Liver (tissue), 9 donors: Measurements from ENCODE around the gene MMP14. TPM values are rescaled to one million over a fixed set of nuclear protein-coding genes. Genes with fewer than 3 reads are reported as not detected.

ENCODE experiments used
- DNase-seq: peaks from one replicate; pipeline ENCODE4 v3.0.0-alpha.2; 2017; ENCODE audit warnings: low spot score
- H3K27ac ChIP-seq, 2 donors: one replicate each; pipeline ENCODE4 v1.7.0; 2013; ENCODE audit warnings: inconsistent platforms in 2 of 2, low read length in 2 of 2, control low read depth in 1 of 2, low read depth in 1 of 2, mild to moderate bottlenecking in 1 of 2
- H3K27me3 ChIP-seq, 4 donors: one replicate each; pipeline versions ENCODE4 v1.6.1 to v1.7.0; 2013; ENCODE audit warnings: low read length in 3 of 4, inconsistent platforms in 1 of 4, mild to moderate bottlenecking in 1 of 4, moderate library complexity in 1 of 4; ENCODE audit not compliant: control insufficient read depth in 4 of 4, insufficient read depth in 4 of 4
- H3K36me3 ChIP-seq, 4 donors: one replicate each; pipeline versions ENCODE4 v1.6.1 to v1.7.0; 2013; ENCODE audit warnings: low read length in 3 of 4, mild to moderate bottlenecking in 3 of 4, low read depth in 1 of 4, moderate library complexity in 1 of 4; ENCODE audit not compliant: control insufficient read depth in 4 of 4, insufficient read depth in 3 of 4
- H3K4me1 ChIP-seq, 4 donors: one replicate each; pipeline versions ENCODE4 v1.6.1 to v1.7.0; 2013; ENCODE audit warnings: low read length in 3 of 4, mild to moderate bottlenecking in 3 of 4, moderate library complexity in 1 of 4; ENCODE audit not compliant: control insufficient read depth in 4 of 4, insufficient read depth in 4 of 4
- H3K4me3 ChIP-seq, 3 donors: one replicate each; pipeline versions ENCODE4 v1.6.1 to v1.7.0; 2013; ENCODE audit warnings: low read length in 3 of 3, control low read depth in 1 of 3, low read depth in 1 of 3, mild to moderate bottlenecking in 1 of 3
- H3K9ac ChIP-seq, 2 donors: one replicate each; pipeline ENCODE4 v1.7.0; 2013; ENCODE audit warnings: low read length in 2 of 2, mild to moderate bottlenecking in 2 of 2, moderate library complexity in 2 of 2, control low read depth in 1 of 2, low read depth in 1 of 2
- H3K9me3 ChIP-seq, 4 donors: one replicate each; pipeline versions ENCODE4 v1.6.1 to v1.7.0; 2013; ENCODE audit warnings: low read length in 3 of 4; ENCODE audit not compliant: control insufficient read depth in 4 of 4
- FOXA1 ChIP-seq: IDR thresholded peaks from 2 replicates; pipeline ENCODE4 v1.6.1; 2016; ENCODE audit warnings: antibody characterized with exemption
- FOXA2 ChIP-seq: IDR thresholded peaks from 2 replicates; pipeline ENCODE4 v1.6.1; 2016; ENCODE audit warnings: antibody characterized with exemption
- GABPA ChIP-seq, 2 donors: IDR thresholded peaks in 1 of 2; conservative IDR thresholded peaks in 1 of 2; 2 replicates each; pipeline ENCODE4 v1.6.1; 2016; ENCODE audit warnings: antibody characterized with exemption in 2 of 2, mild to moderate bottlenecking in 1 of 2, moderate library complexity in 1 of 2
- HNF4G ChIP-seq: IDR thresholded peaks from 2 replicates; pipeline ENCODE4 v1.6.1; 2016; ENCODE audit warnings: antibody characterized with exemption
- JUND ChIP-seq, 2 donors: IDR thresholded peaks; 2 replicates each; pipeline ENCODE4 v1.6.1; 2016; ENCODE audit warnings: antibody characterized with exemption in 2 of 2
- NR2F2 ChIP-seq: IDR thresholded peaks from 2 replicates; pipeline ENCODE4 v1.6.1; 2016; ENCODE audit warnings: antibody characterized with exemption
- SP1 ChIP-seq: IDR thresholded peaks from 2 replicates; pipeline ENCODE4 v1.6.1; 2018; ENCODE audit warnings: antibody characterized with exemption, mild to moderate bottlenecking
- WGBS: extraction: QIAGEN DNeasy Blood & Tissue Kit; methylation state at CpG from one replicate; pipeline ENCODE4 v1.1.7; 2013; 5-methylcytosine and 5-hydroxymethylcytosine counted together
- polyA plus RNA-seq, 2 donors: library from polyadenylated mRNA; stranded (reverse) in 1 of 2; unstranded in 1 of 2; fragments of 200-250 nt in 1 of 2; fragments of >200 nt in 1 of 2; fragmentation: Nextera tagmentation in 1 of 2; extraction: Ambion mirVana in 1 of 2; gene quantifications; one replicate each; pipeline versions ENCODE4 v1.2.1 to v1.2.3, GENCODE V29; 2013 to 2015
- total RNA-seq, 2 donors: library from RNA; depleted of rRNA; stranded (reverse); fragments of >200 nt; gene quantifications; one replicate each; pipeline ENCODE4 v1.2.3, GENCODE V29; 2014
- TF ChIP-seq, protein P1 (sequence below): IDR thresholded peaks from 2 replicates; pipeline ENCODE4 v1.6.1; 2016; ENCODE audit warnings: antibody characterized with exemption
- TF ChIP-seq, protein P2 (sequence below): IDR thresholded peaks from 2 replicates; pipeline ENCODE4 v1.6.1; 2016; ENCODE audit warnings: antibody characterized with exemption
- TF ChIP-seq, protein P3 (sequence below): IDR thresholded peaks from 2 replicates; pipeline ENCODE4 v1.6.1; 2016; ENCODE audit warnings: antibody characterized with exemption
- TF ChIP-seq, protein P4 (sequence below): IDR thresholded peaks from 2 replicates; pipeline ENCODE4 v1.6.1; 2016; ENCODE audit warnings: antibody characterized with exemption, mild to moderate bottlenecking
- donor health status: healthy.
- donor health status: healthy.
- donor health status: healthy.
- donor health status: healthy.
- donor health status: healthy.

The MMP14 gene
- total and polyA plus RNA-seq, 4 donors: 0.86 to 10.6 (median 8.0) TPM

DNA sequence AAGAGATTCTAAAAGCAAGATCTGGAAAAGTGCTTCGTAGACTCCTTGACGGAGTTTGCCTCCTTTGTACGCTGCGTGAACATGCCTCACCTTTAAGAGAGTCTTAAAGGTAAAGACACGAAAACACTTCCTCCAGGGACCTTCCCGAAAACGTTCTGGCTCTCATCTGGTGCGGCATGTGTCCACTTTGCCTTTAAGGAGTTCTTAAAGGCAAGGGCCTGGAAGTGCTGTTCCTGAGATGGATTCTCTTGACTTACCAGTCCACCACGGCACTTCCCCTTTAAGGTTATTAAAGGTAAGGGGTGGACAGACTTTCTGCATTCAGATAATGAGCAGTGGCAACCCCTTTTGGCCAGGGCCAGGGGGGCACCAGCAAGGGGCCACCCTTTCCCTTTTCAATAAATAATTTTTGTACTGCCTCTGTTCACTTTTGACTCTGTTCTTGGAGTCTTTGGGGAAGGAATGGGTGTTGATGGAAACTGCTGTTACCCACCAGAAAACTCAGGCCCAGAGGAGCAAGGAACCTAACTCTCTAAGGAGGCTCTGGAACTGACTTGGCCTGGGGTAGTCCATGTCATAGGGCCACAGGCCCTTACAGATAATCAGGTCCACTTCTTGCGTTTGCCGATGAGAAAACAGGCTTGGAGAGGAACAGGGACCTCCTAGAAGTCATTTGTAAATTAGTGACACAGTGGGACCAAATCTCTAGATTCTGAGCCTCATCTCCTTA, 51.0 kb downstream of the MMP14 start:
- no peak for DNase-seq
- 62% methylated on average over 11 of the region's 11 CpGs for WGBS
- Histone ChIP-seq H3K9ac (no peak overlapping the region), H3K27ac (no peak overlapping the region), H3K27me3 (no peaks in the 10 kb centered on the region), H3K36me3 (no peaks in the 10 kb centered on the region), H3K4me1 (peaks cover 0 to 4% (median 2%) of the 10 kb centered on the region in 4 donors), H3K4me3 (peak overlapping the region in 1 of 3 donors; percentile 38), H3K9me3 (no peaks in the 10 kb centered on the region)
- TF ChIP-seq SP1 (no peak), FOXA2 (no peak), GABPA (IDR thresholded peaks at IDR 0.05 in 1 of 2, conservative IDR thresholded peaks at IDR 0.05 in 1 of 2) (no peak)
- TF ChIP-seq, protein P1, sequence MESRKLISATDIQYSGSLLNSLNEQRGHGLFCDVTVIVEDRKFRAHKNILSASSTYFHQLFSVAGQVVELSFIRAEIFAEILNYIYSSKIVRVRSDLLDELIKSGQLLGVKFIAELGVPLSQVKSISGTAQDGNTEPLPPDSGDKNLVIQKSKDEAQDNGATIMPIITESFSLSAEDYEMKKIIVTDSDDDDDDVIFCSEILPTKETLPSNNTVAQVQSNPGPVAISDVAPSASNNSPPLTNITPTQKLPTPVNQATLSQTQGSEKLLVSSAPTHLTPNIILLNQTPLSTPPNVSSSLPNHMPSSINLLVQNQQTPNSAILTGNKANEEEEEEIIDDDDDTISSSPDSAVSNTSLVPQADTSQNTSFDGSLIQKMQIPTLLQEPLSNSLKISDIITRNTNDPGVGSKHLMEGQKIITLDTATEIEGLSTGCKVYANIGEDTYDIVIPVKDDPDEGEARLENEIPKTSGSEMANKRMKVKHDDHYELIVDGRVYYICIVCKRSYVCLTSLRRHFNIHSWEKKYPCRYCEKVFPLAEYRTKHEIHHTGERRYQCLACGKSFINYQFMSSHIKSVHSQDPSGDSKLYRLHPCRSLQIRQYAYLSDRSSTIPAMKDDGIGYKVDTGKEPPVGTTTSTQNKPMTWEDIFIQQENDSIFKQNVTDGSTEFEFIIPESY: no peak

DNA sequence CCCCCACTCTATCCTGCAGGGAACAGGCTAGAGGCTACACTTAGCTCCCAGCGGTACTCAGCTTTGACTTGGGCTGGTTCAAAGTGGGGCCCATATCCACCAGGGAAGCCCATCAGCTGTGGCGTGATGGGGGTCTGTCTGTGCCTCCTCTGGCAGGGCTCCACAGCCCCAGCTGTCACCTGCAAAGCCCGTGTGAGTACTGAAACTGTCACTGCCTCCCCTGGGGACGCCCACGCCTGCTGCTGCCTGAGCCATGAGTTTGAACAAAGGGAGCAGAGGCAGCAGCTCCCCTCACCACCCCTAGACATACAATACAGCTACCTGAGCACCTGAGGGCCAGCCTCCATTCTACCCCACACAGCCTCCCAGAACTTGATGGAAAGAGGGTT, 51.6 kb downstream of the MMP14 start:
- H3K4me3 ChIP-seq: no peak overlapping the region
- H3K9ac ChIP-seq: no peak overlapping the region
- DNase-seq: no peak
- 87% methylated on average over 5 of the region's 5 CpGs for WGBS
- no peaks in the 10 kb centered on the region for H3K36me3 ChIP-seq
- H3K27ac ChIP-seq: no peak overlapping the region
- TF ChIP-seq, protein P1: no peak
- TF ChIP-seq FOXA1 (no peak), SP1 (no peak), NR2F2 (no peak), JUND (IDR thresholded peaks at IDR 0.05) (no peak), GABPA (IDR thresholded peaks at IDR 0.05 in 1 of 2, conservative IDR thresholded peaks at IDR 0.05 in 1 of 2) (no peak), HNF4G (no peak)
- TF ChIP-seq, protein P2, sequence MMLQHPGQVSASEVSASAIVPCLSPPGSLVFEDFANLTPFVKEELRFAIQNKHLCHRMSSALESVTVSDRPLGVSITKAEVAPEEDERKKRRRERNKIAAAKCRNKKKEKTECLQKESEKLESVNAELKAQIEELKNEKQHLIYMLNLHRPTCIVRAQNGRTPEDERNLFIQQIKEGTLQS: no peak
- TF ChIP-seq, protein P3, sequence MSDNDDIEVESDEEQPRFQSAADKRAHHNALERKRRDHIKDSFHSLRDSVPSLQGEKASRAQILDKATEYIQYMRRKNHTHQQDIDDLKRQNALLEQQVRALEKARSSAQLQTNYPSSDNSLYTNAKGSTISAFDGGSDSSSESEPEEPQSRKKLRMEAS: no peak
- TF ChIP-seq, protein P4, sequence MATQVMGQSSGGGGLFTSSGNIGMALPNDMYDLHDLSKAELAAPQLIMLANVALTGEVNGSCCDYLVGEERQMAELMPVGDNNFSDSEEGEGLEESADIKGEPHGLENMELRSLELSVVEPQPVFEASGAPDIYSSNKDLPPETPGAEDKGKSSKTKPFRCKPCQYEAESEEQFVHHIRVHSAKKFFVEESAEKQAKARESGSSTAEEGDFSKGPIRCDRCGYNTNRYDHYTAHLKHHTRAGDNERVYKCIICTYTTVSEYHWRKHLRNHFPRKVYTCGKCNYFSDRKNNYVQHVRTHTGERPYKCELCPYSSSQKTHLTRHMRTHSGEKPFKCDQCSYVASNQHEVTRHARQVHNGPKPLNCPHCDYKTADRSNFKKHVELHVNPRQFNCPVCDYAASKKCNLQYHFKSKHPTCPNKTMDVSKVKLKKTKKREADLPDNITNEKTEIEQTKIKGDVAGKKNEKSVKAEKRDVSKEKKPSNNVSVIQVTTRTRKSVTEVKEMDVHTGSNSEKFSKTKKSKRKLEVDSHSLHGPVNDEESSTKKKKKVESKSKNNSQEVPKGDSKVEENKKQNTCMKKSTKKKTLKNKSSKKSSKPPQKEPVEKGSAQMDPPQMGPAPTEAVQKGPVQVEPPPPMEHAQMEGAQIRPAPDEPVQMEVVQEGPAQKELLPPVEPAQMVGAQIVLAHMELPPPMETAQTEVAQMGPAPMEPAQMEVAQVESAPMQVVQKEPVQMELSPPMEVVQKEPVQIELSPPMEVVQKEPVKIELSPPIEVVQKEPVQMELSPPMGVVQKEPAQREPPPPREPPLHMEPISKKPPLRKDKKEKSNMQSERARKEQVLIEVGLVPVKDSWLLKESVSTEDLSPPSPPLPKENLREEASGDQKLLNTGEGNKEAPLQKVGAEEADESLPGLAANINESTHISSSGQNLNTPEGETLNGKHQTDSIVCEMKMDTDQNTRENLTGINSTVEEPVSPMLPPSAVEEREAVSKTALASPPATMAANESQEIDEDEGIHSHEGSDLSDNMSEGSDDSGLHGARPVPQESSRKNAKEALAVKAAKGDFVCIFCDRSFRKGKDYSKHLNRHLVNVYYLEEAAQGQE: no peak
- H3K9me3 ChIP-seq: no peaks in the 10 kb centered on the region
- peaks cover 0 to 4% (median under 1%) of the 10 kb centered on the region in 4 donors for H3K4me1 ChIP-seq
- no peaks in the 10 kb centered on the region for H3K27me3 ChIP-seq
